GM18517 (cell line): ENCODE results near the gene COLGALT1.
"Not testable (repeated sequence)": the region's sequence is repeated elsewhere in the genome, so short reads cannot be mapped to it uniquely, and the experiment has no call there.

Experiments used
- ATAC-seq: cut with Tn5 transposase; IDR thresholded peaks from one replicate; pipeline ENCODE4 v1.9.1; 2021; ENCODE audit warnings: mild to moderate bottlenecking, moderate library complexity; ENCODE audit not compliant: unreplicated experiment

COLGALT1 gene

GRCh38 chr19:17556995-17557394, 1.5 kb downstream of the COLGALT1 start:
- ATAC-seq = no peak

DNA sequence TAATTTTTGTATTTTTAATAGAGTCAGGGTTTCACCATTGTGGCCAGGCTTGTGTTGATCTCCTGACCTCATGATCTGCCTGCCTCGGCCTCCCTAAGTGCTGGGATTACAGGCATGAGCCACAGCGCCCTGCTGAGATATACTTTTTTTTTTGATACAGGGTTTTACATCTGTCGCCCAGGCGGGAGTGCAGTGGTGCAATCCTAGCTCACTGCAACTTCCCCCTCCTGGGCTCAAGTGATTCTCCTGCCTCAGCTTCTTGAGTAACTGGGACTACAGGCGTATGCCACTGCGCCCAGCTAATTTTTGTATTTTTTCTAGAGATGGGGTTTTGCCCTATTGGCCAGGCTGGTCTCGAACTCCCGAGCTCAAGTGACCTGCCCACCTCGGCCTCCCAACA, 2.0 kb downstream of the COLGALT1 start:
- ATAC-seq = no peak

- ATAC-seq = no peak
Observed at GRCh38 chr19:17560205-17560595, 4.8 kb downstream of the COLGALT1 start.

- ATAC-seq = no peak
Observed at GRCh38 chr19:17562097-17562496, 6.6 kb downstream of the COLGALT1 start.

GRCh38 chr19:17562561-17562960, 7.1 kb downstream of the COLGALT1 start:
- ATAC-seq = no peak

GRCh38 chr19:17564781-17565180, 9.3 kb downstream of the COLGALT1 start:
- no peak for ATAC-seq

- ATAC-seq = no peak
Observed at GRCh38 chr19:17565611-17566010, 10.2 kb downstream of the COLGALT1 start.

- no peak for ATAC-seq
Observed at GRCh38 chr19:17567940-17568339, 12.5 kb downstream of the COLGALT1 start.

GRCh38 chr19:17570291-17570690, 14.8 kb downstream of the COLGALT1 start:
- not testable (repeated sequence) for ATAC-seq

DNA sequence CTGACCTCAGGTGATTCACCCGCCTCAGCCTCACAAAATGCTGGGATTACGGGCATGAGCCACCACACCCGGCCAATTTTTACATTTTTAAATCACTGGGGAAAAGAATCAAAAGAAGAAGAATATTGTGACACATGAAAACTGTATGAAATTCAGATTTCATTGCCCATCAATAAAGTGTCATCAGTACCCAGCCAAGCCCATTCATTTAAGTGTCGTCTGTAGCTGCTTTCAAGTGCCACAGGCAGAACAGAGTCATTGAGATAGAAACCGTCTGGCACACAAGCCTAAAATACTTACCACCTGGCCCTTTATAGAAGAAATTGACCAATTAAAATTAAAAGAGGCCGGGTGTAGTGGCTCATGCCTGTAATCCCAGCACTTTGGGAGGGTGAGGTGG, 15.3 kb downstream of the COLGALT1 start:
- ATAC-seq = no peak

DNA sequence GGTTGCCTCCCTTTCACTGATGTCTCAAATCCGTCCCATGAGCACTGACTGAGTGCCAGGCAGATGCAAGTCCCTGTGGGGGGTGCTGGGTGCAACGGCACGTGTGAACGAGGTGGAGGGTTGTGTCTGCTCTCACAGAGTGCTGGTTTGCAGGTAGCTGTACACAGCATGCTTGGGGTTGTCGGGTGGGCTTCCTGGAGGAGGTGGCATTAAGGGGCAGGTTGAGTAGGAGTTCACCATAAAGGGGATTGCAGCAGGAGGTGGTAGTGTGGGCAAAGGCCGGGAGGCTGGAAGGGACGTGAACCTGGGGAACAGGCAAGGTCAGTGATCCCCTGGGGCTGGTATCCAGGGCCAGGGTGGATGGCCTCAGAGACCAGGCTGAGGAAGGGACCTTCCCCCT, 17.2 kb downstream of the COLGALT1 start:
- ATAC-seq = no peak

DNA sequence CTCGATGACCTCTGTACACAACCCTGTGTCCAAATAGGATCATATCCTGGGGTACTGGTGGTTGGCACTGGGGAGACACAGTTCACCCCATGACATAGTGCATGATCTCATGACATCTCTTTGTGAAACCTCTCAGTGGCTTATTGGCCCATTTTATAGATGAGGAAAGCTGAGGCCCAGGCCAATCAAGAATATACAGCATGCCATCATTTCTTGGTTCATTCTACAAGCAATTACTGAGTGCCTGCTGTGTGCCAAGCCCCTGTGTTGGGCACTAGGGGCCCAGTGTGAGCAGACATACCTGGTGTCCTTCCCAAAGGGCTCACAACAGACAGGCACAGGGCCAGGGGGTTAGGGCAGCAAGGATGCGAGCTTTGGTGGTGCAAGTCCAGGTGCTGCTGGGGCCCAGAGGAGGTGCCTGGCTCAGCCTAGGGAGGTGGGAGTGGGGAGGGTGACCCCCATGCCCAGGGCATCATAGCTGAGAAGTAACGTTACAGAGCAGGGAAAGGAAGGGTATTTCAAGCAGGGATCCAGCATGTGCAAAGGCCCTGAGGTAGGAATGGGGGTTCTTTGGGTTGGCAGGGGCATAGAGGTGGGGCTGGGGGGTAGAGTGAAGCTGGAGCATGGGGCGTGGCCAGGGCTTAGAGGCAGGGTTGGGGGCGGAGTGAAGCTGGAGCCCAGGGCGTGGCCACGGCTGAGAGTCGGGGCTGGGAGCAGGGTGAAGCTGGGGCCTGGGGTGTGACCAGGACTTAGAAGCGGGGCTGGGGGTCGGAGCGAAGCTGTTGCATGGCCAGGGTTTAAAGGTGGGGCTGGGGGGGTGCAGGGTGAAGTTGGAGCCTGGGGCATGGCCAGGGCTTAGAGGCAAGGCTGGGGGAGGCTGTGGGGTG, 20.7 kb downstream of the COLGALT1 start:
- ATAC-seq = no peak

DNA sequence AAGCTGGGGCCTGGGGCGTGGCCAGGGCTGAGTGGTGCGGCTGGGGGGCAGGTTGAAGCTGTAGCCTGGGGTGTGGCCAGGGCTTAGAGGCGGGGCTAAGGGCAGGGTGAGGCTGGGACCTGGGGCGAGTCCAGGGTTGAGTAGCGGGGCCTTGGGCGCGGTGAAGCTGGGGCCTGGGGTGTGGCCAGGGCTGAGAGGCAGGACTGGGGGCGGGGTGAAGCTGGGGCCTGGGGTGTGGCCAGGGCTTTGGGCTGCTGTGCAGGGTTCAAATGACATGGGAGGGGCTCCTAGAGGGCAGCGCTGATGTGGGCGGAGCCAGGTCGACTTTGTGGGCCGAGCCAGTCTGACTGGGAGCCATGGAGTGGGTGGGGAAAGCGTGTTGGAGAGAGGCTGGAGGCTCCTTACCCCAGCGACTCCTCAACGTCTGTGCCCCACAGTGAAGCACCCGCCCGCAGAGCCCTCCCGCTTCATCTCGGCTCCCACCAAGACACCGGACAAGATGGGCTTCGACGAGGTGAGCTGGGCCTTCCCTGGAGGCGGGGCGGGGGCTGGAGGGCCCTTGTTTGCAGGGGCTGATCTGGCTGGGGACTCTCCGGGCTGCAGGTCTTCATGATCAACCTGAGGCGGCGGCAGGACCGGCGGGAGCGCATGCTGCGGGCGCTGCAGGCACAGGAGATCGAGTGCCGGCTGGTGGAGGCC, 21.5 kb downstream of the COLGALT1 start:
- ATAC-seq = no peak

- no peak for ATAC-seq
Observed at GRCh38 chr19:17577457-17578097, 22.1 kb downstream of the COLGALT1 start.

DNA sequence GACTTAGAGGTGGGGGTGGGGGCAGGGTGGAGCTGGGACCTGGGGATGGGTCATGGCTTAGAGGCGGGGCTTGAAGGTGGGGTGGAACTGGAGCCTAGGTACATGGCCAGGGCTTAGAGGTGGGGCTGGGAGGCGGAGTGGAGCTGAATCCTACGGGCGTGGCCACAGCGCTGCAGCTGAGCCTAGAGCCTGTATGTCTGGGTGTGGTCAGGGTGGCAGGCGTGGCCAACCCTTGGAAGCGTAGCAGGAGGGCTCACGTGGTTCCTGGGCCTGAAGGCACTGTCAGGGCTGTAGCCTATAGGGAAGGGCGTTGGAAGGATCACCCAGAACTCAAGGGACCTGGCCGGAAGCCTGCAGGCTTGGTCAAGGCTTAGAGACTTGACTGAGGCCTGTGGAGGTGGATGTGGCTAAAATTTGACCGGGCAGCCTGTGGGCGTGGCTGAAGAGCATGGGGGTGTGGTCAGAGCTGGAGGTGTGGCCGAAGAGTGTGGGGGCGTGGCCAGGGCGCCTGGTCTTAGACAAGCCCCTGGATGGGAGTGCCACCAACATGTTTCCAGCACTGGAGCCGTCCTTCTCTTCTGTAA, 24.3 kb downstream of the COLGALT1 start:
- ATAC-seq = no peak

DNA sequence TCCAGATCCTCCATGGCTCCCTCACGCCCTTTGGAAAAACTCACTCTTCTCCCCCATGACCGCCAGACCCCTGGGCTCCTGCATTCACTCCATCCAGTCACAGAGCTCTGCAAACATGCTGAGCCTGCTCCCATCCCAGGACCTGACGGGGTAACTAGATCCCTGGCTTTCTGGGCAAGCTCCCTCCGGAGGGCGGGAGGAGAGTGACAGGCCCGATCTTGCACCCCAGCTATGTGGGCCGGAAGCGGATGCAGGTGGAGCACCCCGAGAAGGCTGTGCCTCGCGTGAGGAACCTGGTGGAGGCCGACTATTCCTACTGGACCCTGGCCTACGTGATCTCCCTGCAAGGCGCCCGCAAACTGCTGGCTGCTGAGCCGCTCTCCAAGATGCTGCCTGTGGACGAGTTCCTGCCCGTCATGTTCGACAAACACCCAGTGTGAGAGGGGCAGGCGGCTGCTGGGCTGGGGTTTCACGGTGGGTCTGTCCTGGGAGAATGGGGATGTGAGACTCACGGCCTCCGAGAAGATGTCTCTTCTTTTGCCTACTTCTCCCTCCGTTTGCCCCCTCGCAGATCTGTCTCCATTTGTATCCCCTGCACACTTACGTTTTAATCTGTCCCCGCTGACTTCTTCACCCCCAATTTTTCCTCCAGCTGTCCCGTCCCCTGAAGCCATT, 25.2 kb downstream of the COLGALT1 start:
- no peak for ATAC-seq

- no peak for ATAC-seq
Observed at GRCh38 chr19:17581211-17581874, 25.9 kb downstream of the COLGALT1 start.

GRCh38 chr19:17582613-17583012, 27.2 kb downstream of the COLGALT1 start:
- ATAC-seq = no peak

- ATAC-seq = no peak
Observed at GRCh38 chr19:17584132-17584531, 28.7 kb downstream of the COLGALT1 start.

GRCh38 chr19:17585395-17585794, 29.9 kb downstream of the COLGALT1 start:
- ATAC-seq = not testable (repeated sequence)
